GM12864 (cell line): ENCODE measurements around the gene ZSWIM4.
A peak's percentile ranks its signal among the peaks of the same experiment; 100 is the strongest.

Experiments
- DNase-seq: peaks from one replicate; pipeline ENCODE4 v3.0.0-alpha.2; 2011; ENCODE audit warnings: low read depth
- H3K4me3 ChIP-seq: 2 replicates; pipeline ENCODE4 v1.5.1; 2011; ENCODE audit warnings: mild to moderate bottlenecking, low read depth, low read length, control low read depth
- CTCF ChIP-seq: IDR thresholded peaks from 2 replicates; pipeline ENCODE4 v1.5.1; 2011; ENCODE audit warnings: low read depth, mild to moderate bottlenecking, moderate library complexity, low read length, control low read depth, inconsistent platforms; ENCODE audit errors: missing control alignments

The ZSWIM4 gene

GRCh38 chr19:13758795-13759194, 36.4 kb upstream of the ZSWIM4 start:
- TF ChIP-seq CTCF: no peak
- no peak overlapping the region for H3K4me3 ChIP-seq
- no peak for DNase-seq

GRCh38 chr19:13761423-13761822, 33.8 kb upstream of the ZSWIM4 start:
- no peak for TF ChIP-seq CTCF
- no peak overlapping the region for H3K4me3 ChIP-seq
- no peak for DNase-seq

GRCh38 chr19:13762635-13763235, 32.5 kb upstream of the ZSWIM4 start:
- no peak for DNase-seq
- TF ChIP-seq CTCF: no peak
- no peak overlapping the region for H3K4me3 ChIP-seq

GRCh38 chr19:13763265-13763664, 32.0 kb upstream of the ZSWIM4 start:
- no peak for DNase-seq
- no peak for TF ChIP-seq CTCF
- no peak overlapping the region for H3K4me3 ChIP-seq

- DNase-seq: no peak
- peak within 1 kb of the TSS; percentile 88 for H3K4me3 ChIP-seq
- no peak for TF ChIP-seq CTCF
These were observed 31.0 kb upstream of the ZSWIM4 start, which contains the start of gene MRI1 for GRCh38 chr19:13764101-13764807. Gene MRI1, plus strand, starts transcription at chr19:13764522. Its CDS starts 67 bp downstream, at chr19:13764589.

GRCh38 chr19:13764821-13765394, 30.3 kb upstream of the ZSWIM4 start:
- no peak for TF ChIP-seq CTCF
- H3K4me3 ChIP-seq: peak overlapping the region; percentile 88
- no peak for DNase-seq
